ENCODE results near the gene CAT.
A peak's percentile ranks its signal among the peaks of the same experiment; 100 is the strongest.

Gene CAT

DNA sequence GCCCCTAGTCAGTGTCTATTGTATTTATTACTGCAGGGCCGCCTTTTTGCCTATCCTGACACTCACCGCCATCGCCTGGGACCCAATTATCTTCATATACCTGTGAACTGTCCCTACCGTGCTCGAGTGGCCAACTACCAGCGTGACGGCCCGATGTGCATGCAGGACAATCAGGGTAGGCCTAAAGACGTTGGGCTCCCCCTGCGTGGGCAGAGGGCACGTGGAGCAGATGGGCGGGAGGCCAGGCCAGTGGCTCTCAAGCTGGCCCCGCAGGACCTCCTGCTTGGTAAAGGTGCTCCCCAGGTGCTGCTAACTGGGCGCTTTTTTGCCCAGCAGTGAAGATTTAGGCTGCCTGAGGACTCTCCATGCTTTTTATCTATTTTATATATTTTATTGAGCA, 22.5 kb downstream of the CAT start:
- DNase-seq, result no peak

DNA sequence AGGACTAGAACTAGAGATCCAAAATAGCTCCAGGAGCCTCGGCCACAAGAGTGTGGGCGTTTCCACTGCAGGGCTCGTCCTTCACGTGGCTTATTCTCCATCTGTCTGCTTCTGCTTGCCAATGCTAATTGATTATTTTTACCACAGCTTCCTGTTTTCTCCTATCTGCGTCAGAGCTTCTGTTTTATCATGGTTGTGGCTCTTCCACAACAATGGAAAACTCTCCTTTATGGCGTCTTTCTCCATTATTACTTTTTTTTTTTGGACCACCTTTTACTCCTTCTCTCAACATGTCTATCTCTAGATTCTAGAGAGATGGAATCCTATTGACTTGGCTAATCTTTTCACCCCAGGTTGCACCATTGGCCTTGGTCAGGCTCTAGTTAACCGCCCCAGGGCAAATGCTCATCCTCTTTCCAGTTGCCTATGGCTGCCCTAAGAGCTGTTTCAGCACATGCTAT, 25.9 kb downstream of the CAT start:
- no peak for DNase-seq

GRCh38 chr11:34466802-34467488, 28.2 kb downstream of the CAT start:
- no peak for DNase-seq

- peak; percentile 28 for DNase-seq
Measured at GRCh38 chr11:34468209-34468841, 29.6 kb downstream of the CAT start.

DNA sequence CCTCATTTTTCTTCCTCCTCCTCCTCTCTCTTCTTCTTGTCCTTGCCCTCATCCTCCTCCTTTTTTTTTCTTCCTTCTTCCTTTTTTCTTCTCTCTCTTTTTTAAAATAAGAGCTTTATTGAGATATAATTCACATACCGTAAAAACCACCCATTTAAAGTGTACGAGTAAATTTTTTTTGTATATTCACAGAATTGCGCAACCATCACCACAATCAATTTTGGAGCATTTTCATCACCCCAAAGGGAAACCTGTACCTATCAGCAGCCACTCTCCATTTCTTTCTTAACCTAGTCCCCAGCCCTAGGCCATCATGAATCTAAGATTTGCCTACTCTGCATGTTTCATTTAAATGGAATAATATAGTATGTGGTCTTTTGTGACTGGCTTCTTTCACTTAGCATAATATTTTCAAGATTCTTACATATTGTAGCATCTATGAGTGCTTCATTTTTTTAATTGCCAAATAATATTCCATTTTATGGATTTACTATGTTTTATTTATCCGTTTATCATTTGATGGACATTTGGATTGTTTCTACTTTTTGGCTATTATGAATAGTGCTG, 35.0 kb downstream of the CAT start:
- DNase-seq, result no peak

- DNase-seq, result no peak
Measured at GRCh38 chr11:34475656-34476055, 36.9 kb downstream of the CAT start.

- no peak for DNase-seq
Measured at GRCh38 chr11:34476849-34477248, 38.1 kb downstream of the CAT start.

DNA sequence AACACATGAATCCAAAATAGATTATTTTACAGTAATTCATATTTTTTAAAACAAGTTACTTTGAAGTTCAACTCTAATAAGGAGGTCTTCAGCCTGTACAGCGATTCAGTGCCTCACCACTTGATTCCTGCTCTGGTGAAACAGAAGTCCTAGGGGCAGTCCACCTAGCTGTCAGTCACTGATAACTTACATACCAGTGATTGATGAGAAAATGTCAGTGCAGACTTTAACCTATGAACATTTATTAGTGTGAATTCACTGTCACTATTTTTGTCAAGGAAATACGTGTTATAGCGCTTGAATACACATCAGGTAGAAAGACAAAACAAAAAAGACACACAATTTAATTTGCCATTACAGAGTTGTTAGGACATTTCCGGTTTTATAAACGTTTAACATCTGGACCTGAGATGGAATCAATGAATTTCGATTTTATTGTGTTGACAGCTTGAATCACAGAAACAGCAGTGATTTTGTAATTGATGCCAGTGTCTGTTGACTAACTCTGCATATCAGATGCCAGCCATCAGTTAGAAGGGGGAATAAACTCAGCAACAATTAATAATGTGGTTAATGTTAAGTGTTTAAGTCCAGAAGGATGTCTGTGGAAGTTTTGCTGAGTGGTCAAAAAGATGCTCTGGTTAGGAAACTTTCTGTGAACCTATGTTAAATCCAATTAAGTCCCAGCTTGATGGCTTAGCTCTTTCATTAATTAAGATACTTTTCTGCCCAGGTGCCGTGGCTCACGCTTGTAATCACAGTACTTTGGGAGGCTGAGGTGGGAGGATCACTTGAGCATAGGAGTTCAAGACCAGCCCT, 40.3 kb downstream of the CAT start:
- DNase-seq, result no peak

- no peak for DNase-seq
Measured at GRCh38 chr11:34480314-34480713, 41.6 kb downstream of the CAT start.

DNA sequence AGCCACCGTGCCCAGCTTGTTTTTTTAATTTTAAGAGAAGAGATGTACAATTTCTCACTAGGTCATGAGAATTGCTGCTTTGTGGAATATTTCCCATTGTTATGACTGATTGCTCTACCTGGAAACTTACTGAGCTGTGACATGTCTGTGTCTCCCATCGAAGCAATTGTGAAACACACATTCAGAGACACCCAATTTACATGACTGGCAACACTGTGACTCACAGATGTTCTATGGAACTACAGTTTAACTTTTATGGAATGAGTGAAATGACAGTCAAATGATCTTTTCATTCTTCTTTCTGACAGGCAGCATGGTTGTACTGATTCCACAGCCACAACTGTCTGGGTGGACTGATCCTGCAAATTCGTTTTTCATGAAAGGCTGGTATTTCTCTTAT, 42.6 kb downstream of the CAT start:
- no peak for DNase-seq

DNA sequence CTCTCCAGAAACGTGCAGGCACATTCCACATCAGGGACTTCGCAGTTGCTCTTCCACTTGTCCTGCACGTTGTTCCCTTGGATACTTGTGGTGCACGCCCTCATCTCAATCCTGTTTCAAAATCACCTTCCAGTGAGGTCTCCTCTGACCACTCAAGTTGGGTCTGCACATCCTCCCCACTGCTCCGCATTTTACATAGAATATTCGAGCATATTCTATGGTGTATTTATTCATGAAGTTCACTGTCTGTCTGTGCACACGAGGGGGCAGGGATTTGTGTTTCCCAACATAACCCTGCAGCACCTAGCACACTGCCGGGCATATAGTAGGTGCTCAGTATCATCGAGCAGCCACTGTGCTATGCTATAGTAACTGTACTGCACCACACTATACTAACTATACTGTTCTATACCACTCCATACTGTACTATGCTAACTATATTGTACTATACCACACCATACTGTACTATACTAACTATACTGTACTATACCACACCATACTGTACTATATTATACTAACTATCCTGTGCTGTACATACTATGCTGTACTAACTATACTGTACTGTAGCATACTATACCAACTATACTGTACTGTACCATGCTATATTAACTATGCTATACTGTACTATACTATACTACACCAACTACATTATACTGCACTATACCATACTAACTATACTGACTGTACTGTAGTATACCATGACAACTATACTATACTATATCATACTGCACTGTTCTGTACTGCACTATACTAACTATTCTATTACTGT, 44.6 kb downstream of the CAT start:
- DNase-seq, result no peak

DNA sequence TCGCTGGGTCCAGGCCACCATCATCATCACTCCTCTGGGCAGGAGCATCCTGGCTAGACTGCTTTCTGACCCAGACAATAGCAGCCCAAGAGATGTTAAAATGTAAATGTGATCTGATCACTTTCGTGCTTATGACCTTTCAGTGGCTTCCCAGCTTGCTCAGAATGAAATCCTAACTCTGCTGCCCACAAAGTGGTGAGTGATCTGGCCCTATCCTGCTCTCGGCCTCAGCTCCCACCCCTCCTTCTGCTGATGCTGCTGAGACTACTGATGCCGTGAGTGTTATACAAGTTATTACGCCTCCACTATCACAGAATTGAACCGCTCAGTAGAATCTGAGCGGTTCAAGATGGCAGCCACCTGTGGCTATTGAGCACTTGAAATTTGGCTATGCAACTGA, 48.7 kb downstream of the CAT start:
- DNase-seq, result no peak

GRCh38 chr11:34488855-34489557, 50.3 kb downstream of the CAT start:
- DNase-seq, result no peak

DNA sequence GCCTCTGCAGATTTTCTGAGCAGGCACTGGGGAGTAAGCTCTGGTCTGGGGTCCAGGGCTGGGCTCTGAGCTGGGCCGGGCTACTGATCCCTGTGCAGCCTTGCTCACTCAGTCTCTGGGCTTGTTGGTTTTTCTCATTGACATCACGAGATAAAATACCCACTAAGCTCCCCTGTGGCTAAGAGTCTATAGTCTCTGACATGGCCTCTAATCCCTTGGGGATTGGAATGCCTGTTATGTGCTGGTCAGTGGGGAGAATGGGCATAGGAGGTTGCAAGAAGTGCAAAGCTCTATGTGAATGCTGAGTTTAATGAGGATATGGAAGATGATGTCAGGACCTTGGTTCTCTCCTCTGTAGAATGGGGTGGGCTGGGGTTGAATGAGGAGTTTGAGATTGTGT, 51.6 kb downstream of the CAT start:
- no peak for DNase-seq

- peak; percentile 22 for DNase-seq
Measured at GRCh38 chr11:34492806-34493414, 54.2 kb downstream of the CAT start.

GRCh38 chr11:34493468-34493867, 54.7 kb downstream of the CAT start:
- DNase-seq, result no peak

DNA sequence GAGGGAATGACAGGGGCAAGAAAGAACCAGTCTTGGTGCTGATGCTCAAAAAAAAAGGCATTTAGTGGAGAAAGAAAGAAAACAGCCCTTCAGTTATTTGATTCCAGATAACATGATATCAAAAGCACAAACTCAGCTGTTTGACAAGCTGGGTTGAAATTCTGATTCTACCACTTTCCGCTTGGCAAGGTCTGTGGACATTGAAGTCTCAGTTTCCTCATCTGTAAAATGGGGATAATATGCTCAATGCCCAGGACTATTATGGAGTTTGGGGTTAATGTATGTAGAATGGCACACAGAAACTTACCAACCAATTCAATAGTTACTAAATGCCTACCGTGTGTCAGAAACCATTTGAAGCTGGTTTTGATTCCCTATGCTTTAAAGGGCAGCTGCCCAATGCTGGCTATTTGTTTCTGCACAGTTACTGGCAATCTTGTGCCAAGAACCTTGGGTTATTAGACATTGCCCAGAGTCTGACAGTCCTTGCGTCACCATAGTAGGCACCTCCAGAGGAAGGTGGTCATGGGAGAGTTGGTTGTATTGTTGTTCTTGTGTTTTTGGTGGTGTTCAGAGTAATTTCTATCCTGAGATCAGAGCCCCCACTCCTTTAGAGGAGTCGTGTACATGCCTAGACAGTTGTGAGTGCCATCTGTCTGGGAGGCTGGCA, 55.3 kb downstream of the CAT start:
- no peak for DNase-seq

DNA sequence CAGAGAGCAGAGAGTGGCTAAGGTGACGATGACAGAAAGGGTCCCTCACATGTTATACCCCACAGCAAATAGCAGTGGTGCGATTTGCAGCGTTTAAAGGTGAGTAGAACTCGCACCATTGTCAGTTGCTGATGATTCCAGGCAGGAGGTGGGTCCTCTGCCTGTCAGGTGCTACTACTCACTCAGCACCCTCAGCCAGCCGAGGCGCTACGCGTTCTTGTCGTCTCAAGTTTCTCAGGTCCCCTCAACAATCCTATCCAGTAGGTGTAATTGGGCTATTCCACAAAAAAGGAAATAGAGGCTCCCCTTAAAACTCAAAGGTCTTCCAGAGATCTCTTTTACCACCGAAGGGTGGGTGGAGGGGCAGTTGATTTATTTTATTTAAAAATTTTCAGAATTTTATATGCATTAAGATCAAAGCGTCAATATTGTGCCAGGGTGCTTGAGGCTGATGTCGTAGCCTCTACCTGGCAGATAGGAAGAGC, 56.5 kb downstream of the CAT start:
- no peak for DNase-seq

DNA sequence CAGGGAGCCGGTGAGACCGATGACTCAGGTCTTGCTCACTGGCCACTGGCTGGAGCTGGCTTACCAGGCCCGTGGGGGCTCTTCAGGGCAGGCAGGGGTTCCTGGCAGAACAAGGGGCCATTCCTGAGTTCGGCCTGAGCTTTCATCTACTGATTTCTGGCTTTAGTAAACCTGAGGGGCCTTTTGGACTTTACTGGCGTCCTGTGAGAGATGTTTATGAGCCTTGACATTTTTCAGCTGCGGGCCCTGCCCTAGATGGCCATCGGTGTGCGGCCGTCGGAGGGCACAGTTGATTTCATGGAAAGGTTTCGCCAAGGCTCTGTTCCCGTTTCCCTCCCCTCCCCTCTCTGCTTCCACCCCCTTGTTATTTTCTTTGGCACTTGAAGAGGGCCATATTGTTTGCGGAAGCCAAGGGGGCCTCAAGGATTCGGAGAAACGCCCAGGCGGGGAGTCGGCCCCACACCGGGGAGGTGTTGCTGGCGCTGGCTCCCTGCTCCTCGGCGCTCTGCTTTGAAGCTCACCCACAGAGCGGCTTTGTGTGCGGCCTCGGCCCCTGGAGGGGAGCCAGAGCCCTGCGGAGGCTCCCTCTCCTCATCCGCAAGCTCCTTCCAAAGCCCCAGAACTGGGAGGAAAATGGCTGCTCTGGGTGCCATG, 57.1 kb downstream of the CAT start:
- DNase-seq, result no peak

DNA sequence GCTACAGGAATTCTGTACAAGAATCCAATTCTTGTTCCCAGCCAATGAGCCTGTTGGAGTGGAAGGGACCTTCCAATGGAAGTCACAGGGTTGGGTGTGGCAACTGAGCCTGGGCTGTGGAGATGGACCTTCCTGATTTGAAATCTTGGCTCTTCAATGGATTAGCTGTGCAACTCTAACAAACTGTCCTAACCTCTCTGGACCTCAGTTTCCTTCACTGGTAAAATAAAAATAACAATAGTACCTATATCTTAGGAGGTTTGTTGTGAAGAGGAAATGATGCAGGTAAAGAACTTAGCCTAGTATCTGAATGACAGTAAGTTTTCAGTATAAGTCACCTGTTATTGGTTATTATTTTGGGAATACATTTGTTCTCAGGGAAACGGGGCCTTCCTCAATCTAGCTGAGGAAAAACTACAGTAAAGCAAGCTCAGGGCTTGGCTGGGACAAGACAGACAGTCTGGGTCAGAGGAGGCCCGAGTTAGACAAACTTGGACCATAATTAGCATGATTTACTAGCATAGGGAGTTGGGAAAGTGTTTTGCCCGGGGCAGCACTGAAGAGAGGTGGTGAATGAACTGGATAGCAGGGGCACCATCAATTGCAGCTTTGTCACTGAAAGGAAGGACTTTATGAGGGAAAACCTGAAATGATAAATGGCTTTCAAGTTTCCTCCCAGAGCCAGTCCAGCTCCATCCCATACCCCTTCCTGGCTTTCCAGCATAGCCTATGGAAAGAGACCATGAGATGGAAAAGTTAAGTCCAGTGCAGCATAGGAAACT, 61.2 kb downstream of the CAT start:
- no peak for DNase-seq
